Lower lobe of right lung (tissue), 2 donors: ENCODE measurements around the gene TMEM63B. TPM values are rescaled to one million over a fixed set of nuclear protein-coding genes. Genes with fewer than 3 reads are reported as not detected.

Experiments used
- ATAC-seq, 2 donors: fragments of 200-7000 bp; cut with Tn5 transposase; one replicate each; pipeline ENCODE4 v1.9.1; 2020 to 2022; ENCODE audit warnings: mild to moderate bottlenecking in 2 of 2, moderate library complexity in 2 of 2
- DNase-seq: peaks from one replicate; pipeline ENCODE4 v3.0.0-alpha.2; 2020
- H3K27ac ChIP-seq: fragments of 200-600 bp; one replicate; pipeline ENCODE4 v1.8.0; 2022
- H3K27me3 ChIP-seq: fragments of 200-600 bp; one replicate; pipeline ENCODE4 v1.8.0; 2022; ENCODE audit warnings: low read depth
- H3K36me3 ChIP-seq: fragments of 200-600 bp; one replicate; pipeline ENCODE4 v1.8.0; 2022; ENCODE audit warnings: mild to moderate bottlenecking
- H3K4me1 ChIP-seq: fragments of 200-600 bp; one replicate; pipeline ENCODE4 v1.8.0; 2022
- H3K4me3 ChIP-seq: fragments of 200-600 bp; one replicate; pipeline ENCODE4 v1.8.0; 2022; ENCODE audit warnings: mild to moderate bottlenecking
- H3K9me3 ChIP-seq: fragments of 200-600 bp; one replicate; pipeline ENCODE4 v1.8.0; 2022
- intact Hi-C: fragments of 100-400 bp; cut with DNase I; formaldehyde crosslinking; loops from one replicate; pipeline ENCODE4 v1.11.0; 2022
- total RNA-seq: library from RNA; stranded (reverse); fragmentation: NEBNext Ultra II Directional; extraction: Animal tissue kit (Norgen Biotek cat#: 25700); gene quantifications from one replicate; pipeline ENCODE4 v1.2.1, GENCODE V29; 2021
- TF ChIP-seq, protein P1 (sequence below): fragments of 200-600 bp; IDR thresholded peaks from one replicate; pipeline ENCODE4 v1.8.0; 2022; ENCODE audit warnings: antibody characterized with exemption, mild to moderate bottlenecking
- donor health status: DM: no; HTN: yes; CAD: no; lungs with severe emphysema.

TMEM63B gene
- total RNA-seq, 1 donor from 2014 or later = 99.2 TPM

DNA sequence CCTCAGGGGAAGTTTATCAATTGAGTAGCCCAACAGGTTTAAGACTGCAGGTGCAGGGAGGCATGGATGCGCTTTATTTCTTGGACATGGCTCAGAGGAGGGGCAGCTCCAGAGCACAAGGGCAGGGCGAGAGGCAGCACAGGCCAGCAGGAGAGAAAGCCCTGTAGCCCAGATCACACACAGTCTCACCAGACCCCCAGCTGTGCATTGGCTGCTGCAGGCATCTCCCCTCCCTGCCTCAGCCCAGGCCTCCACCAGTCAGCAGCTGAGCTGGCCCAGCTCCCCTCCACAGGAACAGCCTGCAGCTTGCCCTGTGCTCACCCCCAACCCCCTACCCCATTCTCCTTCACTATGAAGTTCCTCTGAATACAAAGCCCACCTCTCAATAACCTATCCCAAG is 24.8 kb upstream of the TMEM63B start:
- Histone ChIP-seq H3K9me3 (no peaks in the 10 kb centered on the region), H3K36me3 (peaks cover 26% of the 10 kb centered on the region), H3K4me1 (peaks cover 38% of the 10 kb centered on the region), H3K4me3 (no peak overlapping the region), H3K27me3 (no peaks in the 10 kb centered on the region), H3K27ac (no peak overlapping the region)
- ATAC-seq (no peak), DNase-seq (no peak)
- TF ChIP-seq, protein P1, sequence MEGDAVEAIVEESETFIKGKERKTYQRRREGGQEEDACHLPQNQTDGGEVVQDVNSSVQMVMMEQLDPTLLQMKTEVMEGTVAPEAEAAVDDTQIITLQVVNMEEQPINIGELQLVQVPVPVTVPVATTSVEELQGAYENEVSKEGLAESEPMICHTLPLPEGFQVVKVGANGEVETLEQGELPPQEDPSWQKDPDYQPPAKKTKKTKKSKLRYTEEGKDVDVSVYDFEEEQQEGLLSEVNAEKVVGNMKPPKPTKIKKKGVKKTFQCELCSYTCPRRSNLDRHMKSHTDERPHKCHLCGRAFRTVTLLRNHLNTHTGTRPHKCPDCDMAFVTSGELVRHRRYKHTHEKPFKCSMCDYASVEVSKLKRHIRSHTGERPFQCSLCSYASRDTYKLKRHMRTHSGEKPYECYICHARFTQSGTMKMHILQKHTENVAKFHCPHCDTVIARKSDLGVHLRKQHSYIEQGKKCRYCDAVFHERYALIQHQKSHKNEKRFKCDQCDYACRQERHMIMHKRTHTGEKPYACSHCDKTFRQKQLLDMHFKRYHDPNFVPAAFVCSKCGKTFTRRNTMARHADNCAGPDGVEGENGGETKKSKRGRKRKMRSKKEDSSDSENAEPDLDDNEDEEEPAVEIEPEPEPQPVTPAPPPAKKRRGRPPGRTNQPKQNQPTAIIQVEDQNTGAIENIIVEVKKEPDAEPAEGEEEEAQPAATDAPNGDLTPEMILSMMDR = no peak
- intact Hi-C loops = no loop called here

DNA sequence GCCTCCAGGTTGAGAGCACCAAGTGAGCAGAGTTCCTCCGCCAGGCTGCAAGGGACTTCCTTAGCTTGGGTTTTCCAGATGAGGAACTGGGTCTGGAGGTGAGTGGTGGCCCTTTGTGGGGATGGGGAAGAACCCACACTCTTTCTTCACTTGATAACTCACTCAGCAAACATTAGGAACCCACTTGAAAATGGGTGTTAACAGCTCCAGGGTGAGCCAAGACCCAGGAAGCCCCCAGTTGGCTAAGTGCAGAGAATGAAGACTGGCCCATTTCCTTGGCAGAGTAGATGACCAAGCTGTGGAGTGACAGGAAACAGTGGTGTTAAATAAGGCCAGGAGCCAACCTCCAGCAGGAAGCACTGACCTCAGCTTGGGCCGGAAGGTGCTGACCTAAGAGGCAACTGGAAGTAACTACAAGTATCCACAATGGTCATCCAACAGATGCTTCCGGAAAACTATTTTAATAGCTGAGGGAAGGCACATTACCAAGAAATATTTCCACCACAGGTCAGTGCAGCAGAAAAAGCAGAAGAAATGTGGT is 22.8 kb upstream of the TMEM63B start:
- H3K36me3 ChIP-seq = peaks cover 38% of the 10 kb centered on the region
- H3K4me3 ChIP-seq = no peak overlapping the region
- TF ChIP-seq, protein P1 = no peak
- no peaks in the 10 kb centered on the region for H3K9me3 ChIP-seq
- ATAC-seq (peak; percentile 73 to 74), DNase-seq (peak; percentile 66)
- H3K27ac ChIP-seq = peak overlapping the region; percentile 7
- no peaks in the 10 kb centered on the region for H3K27me3 ChIP-seq
- H3K4me1 ChIP-seq = peaks cover 38% of the 10 kb centered on the region
- intact Hi-C loops = no loop called here

DNA sequence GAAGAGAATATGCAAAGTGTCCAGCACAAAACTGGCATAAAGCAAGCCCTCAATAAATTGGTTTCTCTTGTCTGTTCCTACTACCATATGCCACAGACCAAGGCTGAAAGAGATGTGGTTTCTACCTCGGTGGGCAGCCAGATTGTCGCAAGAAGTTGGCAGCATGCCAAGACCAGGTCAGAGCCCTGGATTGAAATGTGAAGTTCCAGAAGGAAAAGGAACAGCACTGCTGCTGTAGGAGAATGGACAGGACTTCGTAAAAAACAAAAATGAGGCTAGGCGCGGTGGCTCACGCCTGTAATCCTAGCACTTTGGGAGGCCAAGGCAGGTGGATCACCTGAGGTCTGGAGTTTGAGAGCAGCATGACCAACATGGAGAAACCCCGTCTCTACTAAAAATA is 22.2 kb upstream of the TMEM63B start:
- Histone ChIP-seq H3K27me3 (no peaks in the 10 kb centered on the region), H3K4me1 (peaks cover 38% of the 10 kb centered on the region), H3K27ac (peak overlapping the region; percentile 7), H3K9me3 (no peaks in the 10 kb centered on the region), H3K4me3 (no peak overlapping the region), H3K36me3 (peaks cover 39% of the 10 kb centered on the region)
- intact Hi-C loops = no loop called here
- no peak for DNase-seq
- TF ChIP-seq, protein P1 = no peak
- no peak for ATAC-seq

DNA sequence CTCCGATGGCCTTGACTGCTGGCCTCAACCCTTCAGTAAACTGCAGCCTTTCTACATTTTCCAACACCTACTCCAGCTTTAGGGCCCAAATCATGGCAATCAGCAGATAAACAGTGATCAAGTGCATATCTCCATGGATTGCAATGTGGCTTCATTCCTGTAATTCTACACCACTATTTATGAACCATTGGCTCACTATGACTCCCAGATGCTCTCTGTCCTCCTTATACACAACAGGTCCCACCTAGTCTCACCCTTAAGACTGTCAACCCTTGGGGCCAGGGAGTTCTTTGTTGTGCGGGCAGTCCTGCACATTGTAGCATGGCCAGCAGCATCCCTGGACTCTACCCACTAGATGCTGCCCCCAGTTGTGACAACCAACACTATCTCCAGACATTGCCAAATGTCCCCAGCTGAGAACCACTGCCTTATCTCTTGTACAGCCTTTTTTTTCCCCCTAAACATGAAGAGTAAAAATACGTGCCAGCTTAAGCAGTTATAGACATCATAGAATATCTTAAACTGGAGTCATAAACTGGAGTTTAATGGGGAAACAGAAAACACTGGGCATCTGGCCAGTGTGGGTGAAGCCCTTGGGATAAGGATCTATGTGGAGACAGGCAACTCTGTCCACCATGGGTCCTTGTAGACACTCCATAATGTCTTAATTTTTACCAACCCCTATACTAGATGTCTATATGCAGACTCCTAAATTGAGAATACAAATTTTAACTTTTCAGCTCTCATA is 21.2 kb upstream of the TMEM63B start:
- Histone ChIP-seq H3K36me3 (peaks cover 49% of the 10 kb centered on the region), H3K27me3 (no peaks in the 10 kb centered on the region), H3K4me1 (peaks cover 48% of the 10 kb centered on the region), H3K9me3 (no peaks in the 10 kb centered on the region), H3K4me3 (no peak overlapping the region), H3K27ac (no peak overlapping the region)
- intact Hi-C loops = no loop called here
- DNase-seq = no peak
- ATAC-seq = no peak
- TF ChIP-seq, protein P1 = no peak

DNA sequence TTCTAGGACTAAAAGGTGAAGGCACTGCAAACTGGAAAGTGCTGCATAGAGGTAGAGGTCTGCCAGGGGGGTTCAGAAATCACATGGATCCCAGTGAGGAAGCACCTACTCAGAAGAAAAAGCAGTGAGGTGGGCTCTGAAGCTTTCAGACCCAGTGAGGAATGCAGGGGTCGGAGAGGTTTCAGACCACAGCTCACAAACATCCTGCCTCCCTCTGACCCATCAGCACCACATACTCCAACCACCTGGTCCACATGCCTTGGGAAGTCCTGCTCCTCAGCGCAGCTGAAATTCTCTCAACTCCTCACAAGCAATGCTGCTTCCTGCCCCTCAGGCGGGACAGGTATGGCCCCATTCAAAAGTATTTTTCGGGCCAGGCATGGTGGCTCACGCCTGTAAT is 20.3 kb upstream of the TMEM63B start:
- intact Hi-C loops = no loop called here
- no peak overlapping the region for H3K27ac ChIP-seq
- TF ChIP-seq, protein P1 = no peak
- ATAC-seq (no peak), DNase-seq (no peak)
- no peak overlapping the region for H3K4me3 ChIP-seq
- H3K27me3 ChIP-seq = no peaks in the 10 kb centered on the region
- H3K4me1 ChIP-seq = peaks cover 55% of the 10 kb centered on the region
- H3K9me3 ChIP-seq = no peaks in the 10 kb centered on the region
- peaks cover 58% of the 10 kb centered on the region for H3K36me3 ChIP-seq
